Measurements from ENCODE around the gene EVL. TPM values are rescaled to one million over a fixed set of nuclear protein-coding genes. Genes with fewer than 3 reads are reported as not detected.

Gene EVL
- total and polyA plus RNA-seq, 2 of the 8 experiments (the other 6 are each of a cell fraction or from before 2014, with no cell fraction given): 30.7 to 64.6 TPM

GRCh38 chr14:100100032-100100703 lies 34.9 kb downstream of the EVL start:
- DNase-seq (ENCODE audit: low read depth in 1 of 2, low spot score in 2 of 2) (no peak), FAIRE-seq (no peak)
- Histone ChIP-seq H3K79me2 (ENCODE audit: control insufficient read depth in 1 of 2, insufficient read depth in 2 of 2, low read length in 2 of 2) (no peaks in the 10 kb centered on the region), H2BK15ac (ENCODE audit: low read length) (no peak overlapping the region), H4K91ac (replicated peaks; ENCODE audit: insufficient read length, low read length) (no peak overlapping the region), H3K27me3 (replicated peaks in 1 of 4; ENCODE audit: control insufficient read depth in 3 of 4, extremely low read depth in 1 of 4, insufficient read depth in 3 of 4, low read length in 3 of 4) (no peaks in the 10 kb centered on the region), H3K23ac (ENCODE audit: insufficient read length) (no peak overlapping the region), H3K9me3 (ENCODE audit: insufficient read depth in 2 of 2, low read depth in 1 of 2, low read length in 1 of 2) (no peaks in the 10 kb centered on the region), H3K14ac (ENCODE audit: insufficient read length) (no peak overlapping the region), H3K9ac (replicated peaks in 1 of 4; ENCODE audit: extremely low read depth in 1 of 4, low read depth in 3 of 4, low read length in 3 of 4) (no peak overlapping the region), H3K4me3 (ENCODE audit: extremely low read depth in 1 of 4, insufficient read depth in 2 of 4, low read depth in 3 of 4, low read length in 4 of 4) (no peak overlapping the region), H3K36me3 (ENCODE audit: control insufficient read depth in 2 of 4, insufficient read depth in 4 of 4, low read length in 3 of 4) (peaks cover 0 to 9% (median 0%) of the 10 kb centered on the region in 4 experiments; a peak in 1 of 8 replicates), H2AFZ (ENCODE audit: low read length) (no peak overlapping the region), H3K79me1 (ENCODE audit: low read depth, low read length) (peaks cover 2% of the 10 kb centered on the region; the same call in 1 of the 2 replicates), H3K4me1 (replicated peaks in 1 of 4; ENCODE audit: control insufficient read depth in 3 of 4, insufficient read depth in 4 of 4, low read length in 3 of 4) (no peaks in the 10 kb centered on the region), H2BK12ac (ENCODE audit: low read depth, low read length) (no peak overlapping the region), H4K20me1 (replicated peaks in 1 of 2; ENCODE audit: control insufficient read depth in 1 of 2, insufficient read depth in 2 of 2, low read length in 2 of 2) (peaks cover 0 to 3% of the 10 kb centered on the region in 2 experiments), H4K5ac (ENCODE audit: insufficient read length, low read depth, low read length) (no peak overlapping the region), H3K18ac (ENCODE audit: extremely low read depth, low read length) (no peak overlapping the region), H3K27ac (ENCODE audit: low read depth, low read length) (no peak overlapping the region), H3K56ac (replicated peaks; ENCODE audit: insufficient read length, low read depth, low read length) (no peak overlapping the region), H2BK5ac (ENCODE audit: low read depth, low read length) (no peak overlapping the region), H2BK120ac (replicated peaks; ENCODE audit: low read depth, low read length) (no peak overlapping the region), H3K4me2 (ENCODE audit: insufficient read depth in 1 of 2, low read depth in 2 of 2, low read length in 2 of 2) (no peak overlapping the region), H4K8ac (ENCODE audit: extremely low read depth, insufficient read depth, low read length) (no peak overlapping the region), H2BK20ac (ENCODE audit: low read length) (no peak overlapping the region), H3K23me2 (ENCODE audit: low read depth, low read length) (no peaks in the 10 kb centered on the region), H2AK5ac (ENCODE audit: low read depth, low read length) (no peak overlapping the region), H3K4ac (replicated peaks; ENCODE audit: insufficient read length, low read depth, low read length) (no peak overlapping the region)
- ChIA-PET CTCF (ENCODE audit: partially characterized antibody) (interaction anchor here (0.6 to 10.6 kb wide), 10 partner anchors 9 to 276 kb away, joined by 3 to 240 read pairs (median 5); partner anchors contain the start of gene EVL), POLR2A (ENCODE audit: partially characterized antibody) (interaction anchor here (1.2 kb wide), 1 partner anchor 25 kb away, joined by 3 read pairs; no protein-coding TSS in a partner anchor)
- 90% methylated on average over 14 of the region's 14 CpGs; no CpG with 5 or more reads in 1 of the 2 experiments for whole genome bisulfite sequencing, 2 experiments (ENCODE audit: extremely low coverage in 1 of 2, insufficient coverage in 1 of 2, insufficient read length in 1 of 2, insufficient replicate concordance in 2 of 2, low coverage in 1 of 2, low lambda C conversion rate in 2 of 2, missing lambda C conversion rate in 1 of 2)
- TF ChIP-seq CHD1 (IDR thresholded peaks at IDR 0.05; ENCODE audit: low read depth, low read length): no peak
- no peak for TF ChIP-seq JUND (IDR thresholded peaks at IDR 0.05; ENCODE audit: low read length)
- TF ChIP-seq ASH2L (IDR thresholded peaks at IDR 0.05; ENCODE audit: low read length): no peak
- TF ChIP-seq RNF2 (IDR thresholded peaks at IDR 0.05; ENCODE audit: borderline replicate concordance, low read depth, low read length, missing control alignments, poor library complexity, severe bottlenecking): no peak
- no peak for TF ChIP-seq YY1 (IDR thresholded peaks at IDR 0.05; ENCODE audit: low read depth, low read length)
- TF ChIP-seq CHD2 (IDR thresholded peaks at IDR 0.05; ENCODE audit: low read length): no peak
- no peak for TF ChIP-seq NANOG (IDR thresholded peaks at IDR 0.05; ENCODE audit: insufficient read depth, low read depth, low read length, poor library complexity, severe bottlenecking)

Measured in H1 (cell line).